Measurements from ENCODE around the gene TCTA.

TCTA gene

DNA sequence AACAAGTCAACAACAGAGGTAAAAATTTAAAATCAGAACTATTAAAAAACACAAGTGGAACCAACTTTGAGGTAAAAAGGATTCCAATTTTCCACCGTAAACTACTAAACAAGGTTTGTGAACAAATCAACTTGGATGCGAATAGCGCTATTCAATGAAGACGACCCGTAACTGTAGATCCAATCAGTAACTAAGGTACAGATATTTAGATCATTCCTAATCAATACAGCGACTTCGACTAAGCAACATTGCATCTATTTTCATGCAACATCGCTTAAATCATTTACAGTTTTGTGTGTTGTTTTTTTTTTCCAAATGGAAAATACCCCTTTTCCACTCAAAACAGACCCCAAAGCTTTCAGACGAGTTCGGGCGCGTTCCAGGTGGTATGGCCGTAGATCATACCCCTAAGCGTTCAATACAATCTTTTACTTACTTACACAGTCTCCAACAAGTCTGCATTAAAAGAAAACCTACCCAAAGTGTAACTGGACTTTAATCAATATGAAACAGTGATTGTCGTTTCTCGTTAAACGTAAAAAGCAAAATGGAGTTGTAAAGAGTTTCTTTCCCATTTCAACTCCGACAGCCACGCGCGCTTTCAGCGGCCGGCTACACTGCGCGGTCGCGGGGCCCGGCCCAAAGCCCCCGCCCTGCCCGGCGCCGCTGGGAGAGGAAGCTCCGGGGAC lies 1.2 kb upstream of the TCTA start:
- DNase-seq = no peak

DNA sequence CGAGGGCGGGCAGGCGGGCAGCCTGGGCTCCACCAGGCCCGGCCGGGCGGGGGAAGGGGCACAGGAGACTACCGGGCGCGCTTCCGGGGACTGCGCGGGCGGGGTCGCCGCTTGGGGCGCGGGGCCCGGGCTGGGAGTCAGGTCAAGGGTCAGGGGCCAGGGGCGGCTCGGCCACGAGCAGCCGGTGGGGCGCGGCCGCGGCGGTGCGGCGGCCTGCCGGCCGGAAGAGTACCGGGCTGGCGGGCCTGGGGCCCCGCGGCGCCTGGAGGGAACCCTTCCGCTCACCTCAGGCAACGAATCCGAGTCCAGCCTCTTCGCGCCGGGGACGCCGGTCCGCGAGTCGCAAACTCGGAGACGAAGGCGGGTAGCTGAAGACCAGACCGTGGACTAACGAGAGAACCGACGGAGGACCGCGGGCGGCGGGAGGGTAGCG lies 672 bp upstream of the TCTA start:
- no peak for DNase-seq

DNA sequence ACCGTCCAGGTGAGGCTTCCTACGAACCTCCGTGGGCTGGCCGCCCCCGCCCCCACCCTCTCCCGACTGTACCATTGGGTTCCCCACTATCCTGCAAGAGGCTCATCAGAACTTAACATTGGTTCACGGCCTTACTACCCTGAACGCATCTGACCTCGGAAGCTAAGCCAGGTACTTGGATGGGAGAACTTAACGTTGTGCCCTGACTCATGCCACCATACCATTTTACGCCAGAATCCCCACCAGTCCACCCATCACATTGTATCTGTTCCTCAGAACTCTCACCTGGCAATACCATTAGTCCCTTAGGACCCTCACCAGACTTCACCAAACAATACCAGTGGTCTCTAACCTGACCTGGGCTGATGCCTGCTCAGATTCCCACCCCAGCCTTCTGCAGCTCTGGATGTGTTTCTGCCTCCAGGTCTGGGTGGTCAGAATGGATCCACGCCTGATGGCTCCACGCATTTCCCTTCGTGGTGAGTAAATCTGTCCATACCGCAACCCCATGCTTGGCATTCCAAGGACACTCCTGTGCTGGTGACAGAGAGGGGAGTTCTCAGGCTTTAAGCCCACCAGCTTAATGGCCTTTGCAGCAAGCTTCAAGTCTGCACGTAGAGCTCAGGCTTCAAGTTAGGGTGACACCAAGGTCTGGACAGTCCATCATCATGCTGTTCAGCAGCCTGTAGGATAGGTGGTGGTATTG lies 562 bp downstream of the TCTA start:
- no peak for DNase-seq

DNA sequence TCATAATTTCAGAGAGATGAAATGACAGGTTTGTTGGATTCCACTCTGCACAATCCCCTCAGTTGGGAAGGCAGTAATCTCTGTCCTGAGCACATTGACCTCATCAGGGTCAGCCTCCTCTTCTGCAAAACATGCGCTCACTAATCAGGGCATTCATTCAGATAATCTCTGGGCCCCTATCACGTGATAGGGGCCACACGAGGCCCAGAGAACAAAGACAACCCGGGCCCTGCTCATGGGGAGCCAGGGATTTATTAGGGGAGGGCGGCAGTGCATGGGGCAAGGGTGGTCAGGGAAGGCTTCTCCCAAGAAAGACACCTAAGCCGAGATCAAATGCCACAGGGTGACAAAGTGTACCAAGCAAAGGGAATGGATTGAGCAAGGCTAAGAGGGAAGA lies 1.1 kb downstream of the TCTA start:
- DNase-seq = no peak

DNA sequence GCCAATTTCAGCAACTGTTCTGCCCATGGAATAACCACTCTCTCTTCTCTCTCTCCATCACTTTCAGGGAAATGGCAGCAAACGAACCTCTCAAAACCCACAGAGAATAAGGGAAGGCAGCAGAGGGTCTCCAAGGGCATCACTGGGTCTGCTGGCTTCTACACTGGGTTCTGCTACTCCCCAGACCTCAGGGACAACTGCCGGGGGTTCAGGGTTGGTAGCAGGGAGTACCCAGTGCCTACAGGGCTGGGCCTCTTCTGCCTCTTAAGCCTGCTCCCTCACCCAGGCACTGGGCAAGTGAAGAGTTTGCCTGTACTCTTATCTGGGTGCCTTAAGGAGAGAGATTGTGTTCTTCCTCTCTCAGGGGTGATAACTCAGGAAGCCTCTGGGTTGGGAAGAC lies 2.5 kb downstream of the TCTA start:
- no peak for DNase-seq

DNA sequence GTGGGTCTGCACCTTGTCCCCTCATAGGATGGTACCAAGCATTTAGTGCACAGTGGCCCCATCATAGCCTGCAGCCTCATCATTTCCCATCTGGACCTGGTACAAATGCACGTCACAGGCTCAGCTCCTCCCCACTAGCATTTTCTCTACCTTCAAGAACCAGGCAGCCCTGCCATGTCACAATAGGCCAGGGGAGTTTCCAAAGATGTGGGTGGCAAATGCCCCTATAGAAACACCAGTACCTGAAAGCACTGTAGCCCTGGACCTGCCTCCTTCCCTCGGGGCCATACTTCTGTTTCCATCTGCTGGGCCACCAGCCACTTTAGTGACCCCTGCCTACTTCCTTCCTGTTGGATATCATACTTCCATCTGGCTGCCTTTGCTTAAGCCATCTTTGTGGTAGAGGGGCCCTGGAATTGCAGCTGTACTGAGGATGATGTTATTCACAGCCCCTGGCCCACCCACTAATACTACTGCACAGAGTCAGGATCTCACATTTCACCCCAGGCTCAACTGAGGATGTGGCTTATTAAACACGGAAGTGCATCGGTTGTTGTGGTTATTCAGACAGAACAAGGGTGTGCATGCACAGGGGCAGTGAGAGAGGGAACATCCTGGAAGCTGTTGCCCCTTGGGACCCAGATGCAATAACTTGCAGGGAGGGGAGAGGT lies 3.8 kb downstream of the TCTA start:
- no peak for DNase-seq

DNA sequence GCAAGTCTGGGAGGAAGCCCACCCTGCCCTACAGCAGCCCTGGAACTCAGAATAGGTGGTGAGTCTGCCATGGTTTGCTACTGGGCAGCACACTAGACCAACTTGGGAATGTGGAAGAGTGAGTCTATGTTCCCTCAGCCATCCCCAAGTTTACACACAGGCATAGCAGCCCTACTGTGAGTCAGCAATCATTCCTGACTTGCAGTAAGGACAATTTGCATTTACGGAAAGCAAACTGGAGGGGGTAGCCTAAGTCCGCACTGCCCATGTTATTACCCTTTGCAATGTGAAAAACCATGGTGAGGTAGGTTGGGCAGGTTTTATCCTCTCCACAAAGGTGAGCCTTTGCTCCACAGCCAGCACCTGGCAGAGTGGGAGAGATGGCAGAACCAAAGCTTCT lies 4.6 kb downstream of the TCTA start:
- DNase-seq = no peak

DNA sequence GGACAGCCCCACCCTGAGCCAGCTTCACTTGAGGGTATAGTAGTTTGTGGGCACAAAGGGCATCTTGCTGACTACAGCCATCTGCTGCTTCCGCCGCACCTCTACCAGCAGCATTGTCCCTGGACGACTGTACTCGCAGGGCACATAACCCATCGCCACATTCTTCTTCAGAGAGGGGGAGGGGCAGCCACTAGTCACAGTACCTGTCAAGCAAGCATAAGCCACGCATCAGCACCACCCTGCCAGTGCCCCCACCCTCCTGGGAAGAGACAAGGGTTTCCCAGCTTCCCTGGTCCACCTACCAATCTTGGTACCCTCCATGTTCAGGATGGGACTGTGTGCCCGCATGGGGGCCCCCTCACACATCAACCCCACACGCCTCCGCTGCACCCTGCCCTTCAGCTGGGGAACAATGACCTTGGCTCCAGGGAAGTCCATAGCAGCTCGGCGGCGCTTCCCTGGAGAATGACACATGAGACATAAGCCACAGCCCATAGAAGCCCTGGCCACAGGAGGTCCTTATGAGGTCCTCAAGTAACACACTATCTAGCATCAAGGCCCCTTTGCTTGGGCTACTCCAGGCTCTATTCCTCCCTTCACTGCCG lies 5.4 kb downstream of the TCTA start:
- DNase-seq = no peak

DNA sequence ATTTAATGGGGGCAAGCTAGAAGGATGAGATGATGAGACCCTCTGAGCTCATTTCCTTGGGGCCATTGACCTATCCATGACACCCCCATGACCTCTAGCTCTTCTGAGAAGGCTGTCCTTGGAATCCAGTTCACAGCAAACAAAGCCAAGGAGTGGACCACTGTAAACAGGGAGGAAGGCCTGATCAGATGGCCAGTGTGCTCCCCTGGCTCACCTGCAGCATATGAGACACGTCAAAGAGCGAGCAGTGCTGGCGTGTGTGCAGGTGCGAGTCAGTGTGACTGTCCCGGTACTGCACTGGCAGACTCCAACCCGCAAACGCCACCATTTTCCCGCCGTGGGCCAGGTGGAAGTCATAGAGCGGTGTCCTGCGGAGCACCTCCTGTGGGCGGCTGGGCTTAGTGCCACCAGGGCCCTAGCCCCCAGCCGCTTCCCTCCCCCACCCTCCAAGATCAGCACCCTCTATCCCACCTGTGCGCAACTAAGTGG lies 9.7 kb downstream of the TCTA start:
- DNase-seq = no peak

DNA sequence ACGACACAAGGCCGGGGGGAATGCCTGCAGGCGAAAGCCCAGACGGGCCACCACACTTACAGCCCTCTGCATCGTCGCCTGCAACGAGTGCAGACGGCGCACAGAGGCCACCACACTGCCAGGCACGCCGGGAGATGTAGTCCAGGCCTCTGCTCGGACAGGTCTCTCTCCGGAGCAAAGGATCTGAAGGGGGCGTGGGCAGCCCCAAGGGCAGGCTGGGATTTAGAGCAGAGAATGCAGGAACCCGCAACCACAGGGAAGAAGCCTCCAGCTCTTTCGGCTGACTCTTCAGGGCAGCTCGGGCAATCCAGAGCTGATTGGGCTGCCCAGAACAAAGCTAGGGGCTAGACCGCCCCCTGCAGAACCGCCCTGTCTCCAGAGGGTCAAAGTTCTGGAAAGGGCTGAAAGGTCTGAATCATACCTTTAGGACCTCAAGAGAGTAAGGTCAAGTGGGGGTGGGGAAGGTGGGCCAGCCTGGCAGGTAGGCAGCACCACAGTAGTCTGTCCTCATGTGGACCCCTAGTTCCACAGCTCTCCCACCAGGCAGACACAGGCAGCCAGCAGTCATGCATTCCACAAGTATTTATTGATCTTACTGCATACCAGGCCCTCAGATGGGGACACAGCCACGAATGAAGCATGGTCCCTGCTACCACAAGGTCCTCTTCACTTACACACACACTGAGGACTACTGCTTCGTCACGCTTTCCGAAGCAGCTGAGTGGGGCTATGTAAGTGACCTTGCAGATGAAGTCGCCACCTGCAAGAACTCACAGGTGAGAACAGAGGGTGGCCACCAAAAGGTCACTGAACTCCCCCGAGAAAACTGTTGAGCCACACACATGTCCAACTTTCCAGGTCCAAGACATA lies 10.4 kb downstream of the TCTA start, which contains the start of gene AMT:
Gene AMT, minus strand, starts transcription at position 95 of the 870 bp plus-strand sequence. Its CDS starts 23 bp downstream, at position 72.
- peak in 1 of 2 experiments; percentile 12 for DNase-seq

DNA sequence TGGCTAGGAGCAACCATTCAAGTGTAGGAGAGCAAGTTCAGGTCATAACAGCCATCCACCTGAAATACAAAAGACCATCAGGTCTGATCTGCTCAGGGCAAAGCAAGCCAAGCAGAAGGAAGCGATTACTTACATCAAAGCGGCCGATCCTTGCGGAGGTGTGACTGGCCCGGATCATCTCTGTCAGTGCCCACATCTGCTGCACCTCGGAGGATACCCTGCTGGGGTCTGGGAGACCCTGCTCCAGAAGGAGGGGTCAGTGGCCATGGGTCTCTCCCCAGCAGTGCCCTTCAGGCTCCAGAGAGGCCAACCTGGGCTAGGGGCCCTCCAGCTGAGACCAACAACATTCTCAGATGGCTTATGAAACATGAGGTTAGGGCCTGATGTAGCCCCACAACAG lies 12.6 kb downstream of the TCTA start:
- no peak for DNase-seq

DNA sequence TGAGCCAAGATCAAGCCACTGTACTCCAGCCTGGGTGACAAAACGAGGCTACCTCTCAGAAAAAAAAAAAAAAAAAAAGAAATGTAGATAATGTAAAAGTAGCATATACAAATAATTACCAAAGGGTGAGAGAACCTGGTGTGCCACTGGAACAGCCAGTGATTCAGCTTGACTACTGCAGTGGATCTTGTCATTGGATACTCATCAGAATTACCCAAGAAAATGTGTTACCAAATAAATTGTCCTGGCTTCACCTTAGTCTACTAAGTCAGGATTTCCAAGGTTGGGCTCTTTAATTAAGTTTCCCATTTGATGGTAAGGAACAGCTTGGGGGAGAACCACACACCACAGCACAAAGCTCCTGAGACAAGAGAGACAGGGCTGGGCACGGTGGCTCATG lies 15.4 kb downstream of the TCTA start:
- no peak for DNase-seq

DNA sequence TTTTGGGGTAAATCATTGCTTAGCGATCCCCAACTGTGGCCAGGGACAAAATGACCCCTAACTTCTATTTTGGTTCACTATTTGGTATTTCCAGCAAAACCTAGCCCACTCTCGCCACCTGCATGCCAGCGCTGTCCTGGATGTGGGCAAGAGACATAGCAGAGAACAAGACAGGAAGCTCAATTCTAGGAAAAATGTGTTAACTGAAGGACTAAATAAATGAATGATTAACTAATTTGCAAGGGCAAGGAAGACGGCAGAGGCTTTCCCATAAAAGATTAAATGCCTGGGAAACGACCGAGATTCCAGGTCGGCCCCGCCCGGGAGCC lies 16.5 kb downstream of the TCTA start:
- no peak for DNase-seq

DNA sequence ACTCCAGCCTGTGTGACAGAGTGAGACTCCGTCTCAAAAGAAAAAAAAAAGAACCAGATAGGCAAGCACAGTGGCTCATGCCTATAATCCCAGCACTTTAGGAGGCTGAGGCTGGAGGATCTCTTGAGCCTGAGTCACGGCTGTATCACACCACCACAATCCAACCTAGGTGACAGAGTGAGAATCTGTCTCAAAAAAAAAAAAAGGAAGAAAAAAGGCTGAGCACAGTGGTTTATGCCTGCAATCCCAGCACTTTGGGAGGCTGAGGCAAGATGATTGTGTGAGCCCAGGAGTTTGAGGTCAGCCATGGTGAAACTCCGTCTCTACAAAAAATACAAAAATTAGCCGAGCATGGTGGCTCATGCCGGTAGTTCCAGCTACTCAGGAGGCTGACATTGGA lies 22.5 kb downstream of the TCTA start:
- DNase-seq = no peak

DNA sequence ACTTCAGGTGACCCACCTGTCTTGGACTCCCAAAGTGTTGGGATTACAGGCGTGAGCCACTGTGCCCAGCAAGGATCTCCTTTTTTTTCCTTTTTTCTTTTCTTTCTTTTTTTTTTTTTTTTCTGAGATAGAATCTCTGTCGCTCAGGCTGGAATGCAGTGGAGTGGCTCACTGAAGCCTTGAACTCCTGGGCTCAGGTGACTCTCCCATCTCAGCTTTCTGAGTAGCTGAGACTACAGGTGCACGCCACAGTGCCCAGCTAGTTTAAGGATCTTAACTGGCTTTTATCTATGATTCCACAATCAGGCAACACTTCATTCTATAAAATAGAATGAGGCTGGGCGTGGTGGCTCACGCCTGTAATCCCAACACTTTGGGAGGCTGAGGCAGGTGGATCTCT lies 33.2 kb downstream of the TCTA start:
- DNase-seq = no peak

DNA sequence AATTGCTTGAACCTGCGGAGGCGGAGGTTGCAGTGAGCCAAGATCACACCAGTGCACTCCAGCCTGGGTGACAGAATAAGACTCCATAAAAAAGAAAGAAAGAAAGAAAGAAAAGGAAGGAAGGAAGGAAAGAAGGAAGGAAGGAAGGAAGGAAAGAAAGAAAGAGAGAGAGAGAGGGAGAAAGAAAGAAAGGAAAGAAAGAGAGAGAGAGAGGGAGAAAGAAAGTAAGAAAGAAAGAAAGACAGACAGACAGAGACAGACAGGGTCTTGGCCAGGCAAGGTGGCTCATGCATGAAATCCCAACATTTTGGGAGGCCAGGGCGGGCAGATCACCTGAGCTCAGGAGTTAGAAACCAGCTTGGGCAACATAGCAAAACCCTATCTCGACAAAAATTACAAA lies 41.4 kb downstream of the TCTA start:
- no peak for DNase-seq

DNA sequence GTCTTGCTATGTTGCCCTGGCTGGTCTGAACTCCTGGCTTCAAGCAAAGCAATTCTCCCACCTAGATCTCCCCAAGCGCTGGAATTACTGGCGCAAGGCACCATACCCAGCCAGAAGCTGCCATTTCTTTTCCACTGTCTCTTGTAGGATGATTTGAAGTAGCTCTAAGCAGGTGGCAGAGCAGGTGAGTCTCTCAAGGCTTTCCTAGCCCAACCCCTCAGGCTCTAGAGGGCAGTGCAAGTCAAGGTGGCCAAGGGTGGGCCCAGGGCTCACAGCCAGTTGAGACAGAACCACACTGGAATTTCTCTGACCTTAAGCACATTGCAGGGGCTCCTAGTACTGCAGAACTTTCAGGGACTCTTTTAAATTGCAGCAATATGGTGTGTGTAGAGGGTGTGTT lies 42.2 kb downstream of the TCTA start:
- no peak for DNase-seq

DNA sequence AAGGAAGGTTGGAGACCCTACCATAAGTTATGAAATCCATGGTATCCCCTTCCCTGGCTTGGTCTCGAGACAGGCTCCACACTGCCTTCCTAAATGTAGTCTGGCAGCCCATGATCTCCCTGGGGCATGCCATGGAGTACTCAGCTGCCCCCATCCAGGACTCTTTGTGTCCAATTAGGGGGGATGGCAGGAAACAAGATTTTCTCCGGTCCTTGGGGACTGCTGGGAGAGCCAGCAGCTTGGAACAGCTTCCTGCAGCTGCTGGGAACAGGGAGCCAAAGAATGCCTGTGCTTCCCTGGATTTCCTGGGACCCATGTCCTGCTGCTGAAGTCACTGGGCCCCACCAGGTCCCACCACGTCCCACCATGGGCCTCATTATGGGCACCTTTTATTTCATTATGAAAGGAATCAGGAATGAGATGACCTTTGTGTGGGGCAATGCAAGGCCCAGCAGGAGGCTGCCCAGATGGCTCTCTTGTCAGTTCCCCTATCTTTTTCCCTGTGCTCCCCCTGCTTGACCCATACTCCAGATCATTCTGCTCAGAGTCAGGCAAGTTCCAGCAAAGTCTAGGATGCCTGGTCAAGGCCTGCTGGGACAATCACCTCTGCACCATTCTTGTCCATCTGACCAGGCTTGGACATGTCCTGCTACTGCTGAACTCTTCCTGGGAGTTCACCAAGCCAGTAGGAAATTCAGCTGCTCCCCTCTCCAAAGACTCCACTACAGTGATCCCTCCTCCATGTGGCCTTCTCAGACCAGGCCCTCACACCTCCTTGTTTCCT lies 42.9 kb downstream of the TCTA start:
- no peak for DNase-seq

DNA sequence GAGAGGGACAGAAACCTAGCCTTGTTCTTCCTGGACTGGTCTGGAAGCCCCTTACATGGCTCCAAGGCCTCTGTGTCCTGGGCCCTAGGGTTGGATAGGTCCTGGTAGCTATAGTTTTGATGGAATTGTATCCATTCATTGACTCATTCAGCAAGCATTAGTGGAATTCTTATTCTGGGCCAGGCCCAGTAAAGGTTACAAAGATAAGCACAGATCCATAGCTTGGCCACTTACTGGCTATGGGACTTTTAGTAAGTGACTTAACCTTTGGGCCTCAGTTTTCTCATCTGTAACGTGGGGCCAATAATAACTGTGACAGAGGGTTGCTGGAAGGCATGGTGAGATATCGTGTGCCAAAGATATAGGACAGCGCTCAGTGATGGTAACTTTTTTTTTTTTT lies 44.2 kb downstream of the TCTA start:
- DNase-seq = no peak

DNA sequence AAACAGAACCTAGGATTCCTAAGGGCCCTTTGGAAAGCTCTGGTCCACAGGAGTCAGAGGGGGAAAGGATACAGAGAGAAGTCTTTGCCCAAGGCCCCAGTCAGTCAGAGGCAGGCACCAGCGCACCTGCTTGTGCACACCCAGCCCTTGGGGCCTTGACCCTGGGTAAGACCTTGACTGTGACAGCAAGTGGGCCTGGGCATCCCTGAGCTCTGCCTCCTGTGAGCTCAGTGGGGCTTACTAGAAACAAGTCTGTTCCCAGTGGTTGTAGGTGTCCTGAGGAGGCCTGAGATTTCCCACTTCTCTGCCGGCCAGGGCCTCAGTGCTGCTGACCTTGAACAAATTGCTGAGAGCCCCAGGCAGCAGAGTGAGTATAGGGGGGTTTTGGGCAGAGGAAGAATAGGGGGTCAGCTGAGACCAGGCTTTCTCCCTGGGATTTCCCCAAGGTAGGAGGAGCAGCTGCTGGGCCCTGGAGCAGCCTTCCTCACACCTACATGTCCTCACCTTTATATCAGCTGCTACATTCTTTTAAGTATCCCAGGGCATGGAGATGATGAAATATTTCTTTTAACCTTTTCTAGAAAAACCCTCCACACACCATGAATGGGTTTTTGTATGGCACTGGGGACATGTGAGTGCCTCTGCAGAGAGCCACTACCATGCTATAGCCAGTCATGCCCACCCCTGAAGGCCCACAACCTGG lies 48.1 kb downstream of the TCTA start:
- DNase-seq = no peak

DNA sequence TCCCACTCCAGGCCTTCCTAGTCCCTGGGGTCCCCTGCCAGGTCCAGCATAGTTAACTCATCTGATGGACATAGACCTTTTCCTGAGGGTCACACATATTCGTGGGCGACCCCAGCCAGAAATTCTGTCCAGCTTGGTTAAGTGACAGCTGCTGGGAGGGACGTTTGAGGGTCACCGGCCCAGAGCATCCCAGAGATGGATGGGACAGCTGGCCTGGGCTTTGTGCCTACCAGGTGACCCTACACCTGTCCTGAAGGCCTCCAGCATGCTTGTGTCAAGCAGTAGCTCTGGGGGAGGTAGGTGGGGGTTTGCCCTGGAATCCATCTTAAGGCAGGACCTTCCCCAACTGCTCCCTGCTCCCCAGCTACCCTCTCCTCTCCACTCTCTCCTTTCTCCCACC lies 48.7 kb downstream of the TCTA start:
- DNase-seq = no peak
